GM19372 (cell line): Measurements from ENCODE around the gene WSCD1.

Experiments
- ATAC-seq: cut with Tn5 transposase; IDR thresholded peaks from one replicate; pipeline ENCODE4 v1.9.1; 2021; ENCODE audit warnings: mild to moderate bottlenecking, low read depth, moderate library complexity; ENCODE audit not compliant: unreplicated experiment

The WSCD1 gene

GRCh38 chr17:6057562-6057961, 12.6 kb upstream of the WSCD1 start:
- ATAC-seq, result no peak

- ATAC-seq, result no peak
These were observed 10.8 kb upstream of the WSCD1 start for GRCh38 chr17:6059406-6059805.

- no peak for ATAC-seq
These were observed 8.9 kb upstream of the WSCD1 start for GRCh38 chr17:6061290-6061689.

GRCh38 chr17:6064868-6065267, 5.3 kb upstream of the WSCD1 start:
- ATAC-seq, result no peak

- ATAC-seq, result no peak
These were observed 4.8 kb upstream of the WSCD1 start for GRCh38 chr17:6065351-6065750.

GRCh38 chr17:6066183-6066948, 3.8 kb upstream of the WSCD1 start:
- no peak for ATAC-seq

- no peak for ATAC-seq
These were observed 3.1 kb upstream of the WSCD1 start for GRCh38 chr17:6067060-6067459.

- ATAC-seq, result no peak
These were observed 292 bp downstream of the WSCD1 start for GRCh38 chr17:6070430-6070912.

GRCh38 chr17:6070913-6071511, 833 bp downstream of the WSCD1 start:
- ATAC-seq, result no peak

- no peak for ATAC-seq
These were observed 1.4 kb downstream of the WSCD1 start for GRCh38 chr17:6071528-6072065.

GRCh38 chr17:6072157-6072556, 2.0 kb downstream of the WSCD1 start:
- ATAC-seq, result no peak

GRCh38 chr17:6072611-6073010, 2.4 kb downstream of the WSCD1 start:
- no peak for ATAC-seq

- no peak for ATAC-seq
These were observed 3.4 kb downstream of the WSCD1 start for GRCh38 chr17:6073620-6074019.

GRCh38 chr17:6075050-6075449, 4.9 kb downstream of the WSCD1 start:
- ATAC-seq, result no peak

GRCh38 chr17:6075845-6076244, 5.7 kb downstream of the WSCD1 start:
- ATAC-seq, result no peak

- ATAC-seq, result no peak
These were observed 7.6 kb downstream of the WSCD1 start for GRCh38 chr17:6077752-6078151.

- ATAC-seq, result no peak
These were observed 8.3 kb downstream of the WSCD1 start for GRCh38 chr17:6078458-6078871.

GRCh38 chr17:6079155-6079888, 9.1 kb downstream of the WSCD1 start:
- ATAC-seq, result no peak

- no peak for ATAC-seq
These were observed 9.8 kb downstream of the WSCD1 start for GRCh38 chr17:6079960-6080359.

GRCh38 chr17:6080711-6081430, 10.7 kb downstream of the WSCD1 start:
- ATAC-seq, result no peak

GRCh38 chr17:6082335-6082734, 12.2 kb downstream of the WSCD1 start:
- ATAC-seq, result no peak
